ENCODE results near the gene DIS3L2. TPM values are rescaled to one million over a fixed set of nuclear protein-coding genes. Genes with fewer than 3 reads are reported as not detected.

The DIS3L2 gene
- total and polyA plus RNA-seq, 8 donors = 25.2 to 43.4 (median 36.3) TPM

DNA sequence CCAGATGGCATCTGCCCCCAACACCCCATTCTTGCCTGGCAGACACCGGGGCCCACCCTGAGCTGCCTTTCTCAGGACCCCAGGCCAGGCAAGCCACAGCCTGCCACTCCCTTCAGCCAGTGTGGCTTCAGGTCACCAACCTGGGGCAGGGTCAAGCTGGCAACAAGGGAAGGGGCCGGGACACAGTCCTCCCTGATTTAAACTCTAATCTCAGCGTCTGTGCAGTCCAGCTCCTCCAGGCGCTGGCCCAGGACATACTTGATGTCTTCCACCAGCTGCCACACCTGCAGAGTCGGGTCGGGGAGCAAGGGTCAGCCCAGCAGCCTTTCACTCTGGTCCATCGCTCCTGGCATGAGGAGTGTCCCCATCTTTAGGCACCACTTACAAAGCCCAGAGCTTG lies 388.0 kb downstream of the DIS3L2 start:
- intact Hi-C loops (cut with DNase I) = no loop called here
- H3K27ac ChIP-seq = no peak overlapping the region
- H3K4me3 ChIP-seq = no peak overlapping the region
- H3K4me1 ChIP-seq = peaks cover 0 to 3% of the 10 kb centered on the region in 2 donors
- DNase-seq (peak in 1 of 4 donors; percentile 14), ATAC-seq (no peak)
- H3K9me3 ChIP-seq = no peaks in the 10 kb centered on the region
- TF ChIP-seq CTCF (IDR thresholded peaks at IDR 0.05) = no peak
- peaks cover 32 to 69% of the 10 kb centered on the region in 2 donors for H3K27me3 ChIP-seq
- no peaks in the 10 kb centered on the region for H3K36me3 ChIP-seq

GRCh38 chr2:232349946-232350635 lies 388.6 kb downstream of the DIS3L2 start:
- ATAC-seq (no peak), DNase-seq (peak in 1 of 4 donors; percentile 11)
- no peak for TF ChIP-seq CTCF (IDR thresholded peaks at IDR 0.05)
- Histone ChIP-seq H3K36me3 (no peaks in the 10 kb centered on the region), H3K4me1 (peaks cover 0 to 3% of the 10 kb centered on the region in 2 donors), H3K9me3 (no peaks in the 10 kb centered on the region), H3K27ac (no peak overlapping the region), H3K4me3 (no peak overlapping the region), H3K27me3 (peaks cover 32 to 75% of the 10 kb centered on the region in 2 donors)
- intact Hi-C loops (cut with DNase I) = no loop called here

DNA sequence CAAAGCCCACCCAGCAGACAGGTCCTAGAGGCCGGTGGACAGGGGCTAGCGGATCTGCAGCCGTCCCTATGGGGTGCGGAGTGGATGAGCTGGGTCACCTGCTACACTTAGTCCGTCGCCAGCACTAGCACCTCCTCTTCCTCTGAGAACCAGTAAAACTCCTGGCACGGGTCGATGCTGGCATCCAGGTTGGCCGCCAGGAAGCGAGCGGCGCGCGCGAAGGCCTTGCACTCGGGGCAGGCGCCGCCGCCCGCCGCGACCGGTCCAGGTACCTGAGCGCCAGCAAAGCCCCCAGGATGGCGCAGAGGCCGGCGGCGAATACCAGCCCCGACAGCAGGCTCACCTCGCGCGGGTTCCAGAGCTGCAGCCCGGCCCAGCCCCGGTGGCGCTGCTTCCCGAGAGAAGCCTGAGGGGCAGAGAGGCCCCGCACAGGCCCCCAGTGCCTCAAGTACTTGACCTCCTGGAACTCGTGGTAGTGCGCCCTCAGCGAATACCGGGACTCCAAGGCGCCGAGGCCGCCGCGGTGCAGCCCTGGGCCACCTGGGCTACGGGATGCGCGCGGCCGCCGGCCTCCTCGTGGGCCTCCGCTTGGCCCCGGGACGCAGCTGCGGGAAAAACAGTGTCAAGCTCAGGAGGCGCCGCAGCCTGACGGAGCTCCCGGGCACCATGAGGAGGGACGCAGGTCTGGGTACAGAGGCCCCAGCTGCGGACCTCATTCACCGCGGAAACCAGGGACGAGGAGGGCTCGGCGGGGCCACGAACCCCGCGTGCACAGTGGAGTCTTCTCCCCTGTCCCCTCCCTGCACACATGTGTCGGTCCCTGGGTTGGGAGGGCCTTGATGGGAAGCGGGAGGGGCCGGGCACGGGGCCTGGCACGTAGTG lies 389.5 kb downstream of the DIS3L2 start:
- ATAC-seq = peak; percentile 55
- Histone ChIP-seq H3K4me3 (no peak overlapping the region), H3K27ac (no peak overlapping the region), H3K27me3 (peaks cover 32 to 77% of the 10 kb centered on the region in 2 donors), H3K4me1 (peaks cover 0 to 3% of the 10 kb centered on the region in 2 donors), H3K9me3 (no peaks in the 10 kb centered on the region), H3K36me3 (no peaks in the 10 kb centered on the region)
- intact Hi-C loops (cut with DNase I) = no loop called here
- no peak for TF ChIP-seq CTCF (IDR thresholded peaks at IDR 0.05)
- peak in 3 of 4 donors; percentile 18 to 73 (median 27) for DNase-seq

- no peak overlapping the region for H3K4me3 ChIP-seq
- H3K4me1 ChIP-seq = peaks cover 0 to 3% of the 10 kb centered on the region in 2 donors
- no peak overlapping the region for H3K27ac ChIP-seq
- no peaks in the 10 kb centered on the region for H3K36me3 ChIP-seq
- intact Hi-C loops (cut with DNase I) = no loop called here
- no peak for TF ChIP-seq CTCF (IDR thresholded peaks at IDR 0.05)
- no peaks in the 10 kb centered on the region for H3K9me3 ChIP-seq
- H3K27me3 ChIP-seq = peaks cover 32 to 77% of the 10 kb centered on the region in 2 donors
- peak in 2 of 4 donors; percentile 24 to 65 for DNase-seq
- ATAC-seq = no peak
Measured at GRCh38 chr2:232351686-232352510, 390.4 kb downstream of the DIS3L2 start.
